ENCODE measurements around the gene DEFB124.

DNA sequence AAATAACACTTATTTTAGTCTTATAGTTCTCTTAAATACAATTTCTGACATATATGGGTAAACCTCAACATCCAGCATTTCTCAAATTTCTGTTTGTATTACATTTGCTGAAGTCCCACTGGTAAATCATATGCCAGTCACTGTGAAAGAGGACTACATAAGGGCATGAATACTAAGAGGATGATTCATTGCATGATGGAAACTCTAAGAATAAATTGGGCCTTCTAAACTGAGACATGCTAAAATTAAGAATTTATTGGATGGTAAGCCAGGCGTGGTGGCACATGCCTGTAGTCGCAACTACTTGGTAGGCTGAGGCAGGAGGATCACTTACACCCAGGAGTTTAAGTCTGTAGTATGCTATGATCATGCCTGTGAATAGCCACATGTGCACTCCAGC lies 22.4 kb downstream of the DEFB124 start:
- TF ChIP-seq FOXP2 (optimal IDR thresholded peaks at IDR 0.05; ENCODE audit: borderline replicate concordance, extremely low read depth, extremely low read length, insufficient read depth) (no peak), TAF1 (IDR thresholded peaks at IDR 0.05; ENCODE audit: borderline replicate concordance, insufficient read depth, low read length) (no peak), POLR2AphosphoS5 (IDR thresholded peaks at IDR 0.05; ENCODE audit: low read depth, low read length) (no peak), SIN3A (IDR thresholded peaks at IDR 0.05; ENCODE audit: borderline replicate concordance, insufficient read depth, low read length) (no peak)
- TF ChIP-seq, protein P1, sequence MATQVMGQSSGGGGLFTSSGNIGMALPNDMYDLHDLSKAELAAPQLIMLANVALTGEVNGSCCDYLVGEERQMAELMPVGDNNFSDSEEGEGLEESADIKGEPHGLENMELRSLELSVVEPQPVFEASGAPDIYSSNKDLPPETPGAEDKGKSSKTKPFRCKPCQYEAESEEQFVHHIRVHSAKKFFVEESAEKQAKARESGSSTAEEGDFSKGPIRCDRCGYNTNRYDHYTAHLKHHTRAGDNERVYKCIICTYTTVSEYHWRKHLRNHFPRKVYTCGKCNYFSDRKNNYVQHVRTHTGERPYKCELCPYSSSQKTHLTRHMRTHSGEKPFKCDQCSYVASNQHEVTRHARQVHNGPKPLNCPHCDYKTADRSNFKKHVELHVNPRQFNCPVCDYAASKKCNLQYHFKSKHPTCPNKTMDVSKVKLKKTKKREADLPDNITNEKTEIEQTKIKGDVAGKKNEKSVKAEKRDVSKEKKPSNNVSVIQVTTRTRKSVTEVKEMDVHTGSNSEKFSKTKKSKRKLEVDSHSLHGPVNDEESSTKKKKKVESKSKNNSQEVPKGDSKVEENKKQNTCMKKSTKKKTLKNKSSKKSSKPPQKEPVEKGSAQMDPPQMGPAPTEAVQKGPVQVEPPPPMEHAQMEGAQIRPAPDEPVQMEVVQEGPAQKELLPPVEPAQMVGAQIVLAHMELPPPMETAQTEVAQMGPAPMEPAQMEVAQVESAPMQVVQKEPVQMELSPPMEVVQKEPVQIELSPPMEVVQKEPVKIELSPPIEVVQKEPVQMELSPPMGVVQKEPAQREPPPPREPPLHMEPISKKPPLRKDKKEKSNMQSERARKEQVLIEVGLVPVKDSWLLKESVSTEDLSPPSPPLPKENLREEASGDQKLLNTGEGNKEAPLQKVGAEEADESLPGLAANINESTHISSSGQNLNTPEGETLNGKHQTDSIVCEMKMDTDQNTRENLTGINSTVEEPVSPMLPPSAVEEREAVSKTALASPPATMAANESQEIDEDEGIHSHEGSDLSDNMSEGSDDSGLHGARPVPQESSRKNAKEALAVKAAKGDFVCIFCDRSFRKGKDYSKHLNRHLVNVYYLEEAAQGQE (IDR thresholded peaks at IDR 0.05; ENCODE audit: insufficient read depth in 1 of 2, low read depth in 2 of 2, low read length in 2 of 2): no peak

Data from PFSK-1 (cell line).